ENCODE measurements around the gene TAS2R19. TPM values are rescaled to one million over a fixed set of nuclear protein-coding genes. Genes with fewer than 3 reads are reported as not detected.

The TAS2R19 gene
- polyA plus RNA-seq, 2 of the 4 experiments (the other 2 are of a cell fraction), result 0.19 to 1.1 TPM

GRCh38 chr12:10994307-10994706 is 28.1 kb downstream of the TAS2R19 start:
- Histone ChIP-seq H3K27ac (no peak overlapping the region), H3K9me3 (peaks cover 9% of the 10 kb centered on the region), H3K4me1 (no peaks in the 10 kb centered on the region), H3K4me3 (no peak overlapping the region), H3K4me2 (no peak overlapping the region)
- POLR2A ChIA-PET, result no interaction called here
- CTCF ChIA-PET, result no interaction called here
- WGBS (ENCODE audit: missing lambda C conversion rate), result 99% methylated on average over 3 of the region's 3 CpGs
- FAIRE-seq (no peak), DNase-seq (ENCODE audit: low read depth in 1 of 2, low spot score in 1 of 2) (no peak), ATAC-seq (no peak)
- no peak for TF ChIP-seq HES2 (IDR thresholded peaks at IDR 0.05)
- no peak for TF ChIP-seq EHF (CRISPR knock-in tag; IDR thresholded peaks at IDR 0.05)
- TF ChIP-seq E2F6 (IDR thresholded peaks at IDR 0.05; ENCODE audit: borderline replicate concordance, low read depth), result no peak
- TF ChIP-seq, protein P1, sequence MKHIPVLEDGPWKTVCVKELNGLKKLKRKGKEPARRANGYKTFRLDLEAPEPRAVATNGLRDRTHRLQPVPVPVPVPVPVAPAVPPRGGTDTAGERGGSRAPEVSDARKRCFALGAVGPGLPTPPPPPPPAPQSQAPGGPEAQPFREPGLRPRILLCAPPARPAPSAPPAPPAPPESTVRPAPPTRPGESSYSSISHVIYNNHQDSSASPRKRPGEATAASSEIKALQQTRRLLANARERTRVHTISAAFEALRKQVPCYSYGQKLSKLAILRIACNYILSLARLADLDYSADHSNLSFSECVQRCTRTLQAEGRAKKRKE (CRISPR knock-in tag; IDR thresholded peaks at IDR 0.05; ENCODE audit: low read depth), result no peak
- no peak for TF ChIP-seq SMC3 (IDR thresholded peaks at IDR 0.05)
- no peak for TF ChIP-seq USF2 (IDR thresholded peaks at IDR 0.05)
- no peak for TF ChIP-seq GATA3 (IDR thresholded peaks at IDR 0.05; ENCODE audit: borderline replicate concordance)
- TF ChIP-seq PBX3 (IDR thresholded peaks at IDR 0.05), result no peak
- no peak for TF ChIP-seq CBX8 (IDR thresholded peaks at IDR 0.05)
- no peak for TF ChIP-seq NPAS2 (CRISPR knock-in tag; IDR thresholded peaks at IDR 0.05; ENCODE audit: borderline replicate concordance)
- TF ChIP-seq BHLHE40 (IDR thresholded peaks at IDR 0.05; ENCODE audit: low read depth, low read length), result no peak
- TF ChIP-seq HOXB5 (CRISPR knock-in tag; IDR thresholded peaks at IDR 0.05), result no peak
- no peak for TF ChIP-seq RFX5 (IDR thresholded peaks at IDR 0.05)
- no peak for TF ChIP-seq JUN (IDR thresholded peaks at IDR 0.05)
- TF ChIP-seq ZSCAN20 (CRISPR knock-in tag; IDR thresholded peaks at IDR 0.05), result no peak
- TF ChIP-seq CHD2 (IDR thresholded peaks at IDR 0.05; ENCODE audit: low read length, partially characterized antibody), result no peak
- TF ChIP-seq KDM5A (IDR thresholded peaks at IDR 0.05), result no peak

DNA sequence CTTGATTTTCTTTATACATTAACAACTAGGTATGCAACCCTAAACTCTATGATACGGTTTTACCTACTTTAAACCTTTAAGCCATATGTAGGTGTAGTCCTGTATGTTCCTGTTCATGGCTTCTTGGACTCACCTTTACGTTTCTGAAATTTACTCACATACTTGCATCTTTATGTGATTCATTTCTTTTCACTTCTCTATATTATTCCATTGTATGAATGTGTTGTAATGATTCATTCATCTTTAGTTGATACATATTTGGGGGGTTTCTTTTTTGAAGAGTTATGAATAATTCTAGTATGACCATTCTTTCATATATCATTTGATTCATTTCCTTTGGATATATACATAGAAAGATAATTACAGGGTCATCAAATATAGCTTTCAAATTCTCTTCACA is 33.3 kb downstream of the TAS2R19 start:
- H3K4me2 ChIP-seq, result no peak overlapping the region
- 95% methylated on average over 2 of the region's 2 CpGs for whole genome bisulfite sequencing (ENCODE audit: missing lambda C conversion rate)
- no peak overlapping the region for H3K27ac ChIP-seq
- FAIRE-seq (peak; percentile 73), DNase-seq (ENCODE audit: low read depth in 1 of 2, low spot score in 1 of 2) (no peak), ATAC-seq (no peak)
- TF ChIP-seq E2F6 (IDR thresholded peaks at IDR 0.05; ENCODE audit: borderline replicate concordance, low read depth) (no peak), ZC3H11A (IDR thresholded peaks at IDR 0.05) (no peak), ZSCAN20 (CRISPR knock-in tag; IDR thresholded peaks at IDR 0.05) (no peak), EHF (CRISPR knock-in tag; IDR thresholded peaks at IDR 0.05) (no peak)
- TF ChIP-seq, protein P2, sequence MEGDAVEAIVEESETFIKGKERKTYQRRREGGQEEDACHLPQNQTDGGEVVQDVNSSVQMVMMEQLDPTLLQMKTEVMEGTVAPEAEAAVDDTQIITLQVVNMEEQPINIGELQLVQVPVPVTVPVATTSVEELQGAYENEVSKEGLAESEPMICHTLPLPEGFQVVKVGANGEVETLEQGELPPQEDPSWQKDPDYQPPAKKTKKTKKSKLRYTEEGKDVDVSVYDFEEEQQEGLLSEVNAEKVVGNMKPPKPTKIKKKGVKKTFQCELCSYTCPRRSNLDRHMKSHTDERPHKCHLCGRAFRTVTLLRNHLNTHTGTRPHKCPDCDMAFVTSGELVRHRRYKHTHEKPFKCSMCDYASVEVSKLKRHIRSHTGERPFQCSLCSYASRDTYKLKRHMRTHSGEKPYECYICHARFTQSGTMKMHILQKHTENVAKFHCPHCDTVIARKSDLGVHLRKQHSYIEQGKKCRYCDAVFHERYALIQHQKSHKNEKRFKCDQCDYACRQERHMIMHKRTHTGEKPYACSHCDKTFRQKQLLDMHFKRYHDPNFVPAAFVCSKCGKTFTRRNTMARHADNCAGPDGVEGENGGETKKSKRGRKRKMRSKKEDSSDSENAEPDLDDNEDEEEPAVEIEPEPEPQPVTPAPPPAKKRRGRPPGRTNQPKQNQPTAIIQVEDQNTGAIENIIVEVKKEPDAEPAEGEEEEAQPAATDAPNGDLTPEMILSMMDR (IDR thresholded peaks at IDR 0.05), result no peak
- ChIA-PET POLR2A (no interaction called here), CTCF (interaction anchor here (0.6 kb wide), 1 partner anchor 13 kb away, joined by 3 read pairs; no protein-coding TSS in a partner anchor)
- no peaks in the 10 kb centered on the region for H3K4me1 ChIP-seq
- no peak overlapping the region for H3K4me3 ChIP-seq
- H3K9me3 ChIP-seq, result peaks cover 9% of the 10 kb centered on the region
